SK-N-MC (cell line): ENCODE data around the gene CEP89.

ENCODE experiments used
- DNase-seq: peaks from one replicate; pipeline ENCODE4 v3.0.0-alpha.2; 2011; ENCODE audit warnings: low read depth, low spot score
- H3K27ac ChIP-seq: fragments of 200-600 bp; sonication (generic); 2 replicates; pipeline ENCODE4 v1.5.1; 2016; ENCODE audit warnings: mixed run types
- H3K36me3 ChIP-seq: fragments of 200-600 bp; sonication (generic); 2 replicates; pipeline ENCODE4 v1.6.1; 2017; ENCODE audit warnings: antibody characterized with exemption, low read length, mixed read lengths; ENCODE audit not compliant: insufficient read depth
- H3K4me3 ChIP-seq: fragments of 200-600 bp; sonication (generic); 2 replicates; pipeline ENCODE4 v1.5.1; 2016
- H3K9ac ChIP-seq: fragments of 200-600 bp; sonication (generic); 2 replicates; pipeline ENCODE4 v1.8.0; 2017; ENCODE audit warnings: mixed run types, mixed read lengths; ENCODE audit not compliant: insufficient read length
- H3K9me3 ChIP-seq: fragments of 200-600 bp; sonication (generic); 2 replicates; pipeline ENCODE4 v1.6.1; 2017; ENCODE audit warnings: low read depth, mild to moderate bottlenecking, antibody characterized with exemption, low read length, moderate library complexity, mixed read lengths
- EZH2 ChIP-seq: fragments of 200-600 bp; sonication (generic); IDR thresholded peaks from one replicate; pipeline ENCODE4 v1.6.1; 2017; ENCODE audit warnings: antibody characterized with exemption
- FOXP2 ChIP-seq: optimal IDR thresholded peaks from 2 replicates; pipeline ENCODE3; 2011; ENCODE audit warnings: mild to moderate bottlenecking, moderate library complexity; ENCODE audit not compliant: insufficient read depth; ENCODE audit errors: extremely low read length, control extremely low read depth
- POLR2AphosphoS5 ChIP-seq: IDR thresholded peaks from 2 replicates; pipeline ENCODE4 v1.6.1; 2012; ENCODE audit warnings: mild to moderate bottlenecking, low read depth, low read length, borderline replicate concordance

Gene CEP89

GRCh38 chr19:32910094-32910493 is 61.7 kb downstream of the CEP89 start:
- DNase-seq = no peak
- Histone ChIP-seq H3K4me3 (no peak overlapping the region), H3K36me3 (peaks cover 5% of the 10 kb centered on the region; the same call in 1 of the 2 replicates), H3K9ac (no peak overlapping the region), H3K9me3 (no peaks in the 10 kb centered on the region), H3K27ac (no peak overlapping the region)
- TF ChIP-seq EZH2 (no peak), FOXP2 (no peak), POLR2AphosphoS5 (no peak)

DNA sequence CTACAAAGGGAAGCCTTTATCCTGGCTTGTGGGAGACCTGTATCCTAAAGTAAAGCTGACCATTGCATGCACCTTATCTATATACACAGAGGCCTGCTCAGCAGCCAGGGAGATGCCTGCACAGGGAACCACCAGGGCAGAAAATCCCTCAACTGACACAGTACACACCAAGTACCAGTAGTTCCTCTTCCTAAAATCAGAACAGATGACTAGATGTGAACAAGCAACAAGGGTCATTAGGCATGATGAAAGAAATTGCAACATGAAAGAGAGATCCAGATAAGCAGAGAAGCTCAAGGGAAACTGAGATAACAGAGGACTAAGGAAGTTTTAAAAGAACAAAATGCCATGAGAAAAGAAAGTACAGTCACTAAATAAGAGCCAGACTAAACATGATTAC is 62.5 kb downstream of the CEP89 start:
- TF ChIP-seq POLR2AphosphoS5 = no peak
- no peak for TF ChIP-seq FOXP2
- no peak for TF ChIP-seq EZH2

GRCh38 chr19:32908641-32909190 is 63.0 kb downstream of the CEP89 start:
- no peaks in the 10 kb centered on the region for H3K9me3 ChIP-seq
- peaks cover 5% of the 10 kb centered on the region; the same call in 1 of the 2 replicates for H3K36me3 ChIP-seq
- no peak overlapping the region for H3K27ac ChIP-seq
- no peak overlapping the region for H3K4me3 ChIP-seq
- DNase-seq = no peak
- TF ChIP-seq FOXP2 = no peak
- no peak for TF ChIP-seq POLR2AphosphoS5
- no peak for TF ChIP-seq EZH2
- no peak overlapping the region for H3K9ac ChIP-seq

More for the DNA sequence above, 62.5 kb downstream of the CEP89 start:
- Histone ChIP-seq H3K9ac (no peak overlapping the region), H3K4me3 (no peak overlapping the region), H3K9me3 (no peaks in the 10 kb centered on the region), H3K36me3 (peaks cover 5% of the 10 kb centered on the region; the same call in 1 of the 2 replicates), H3K27ac (no peak overlapping the region)
- no peak for DNase-seq

- TF ChIP-seq FOXP2 (no peak), POLR2AphosphoS5 (no peak), EZH2 (no peak)
- no peaks in the 10 kb centered on the region for H3K9me3 ChIP-seq
- H3K4me3 ChIP-seq = no peak overlapping the region
- DNase-seq = no peak
- no peak overlapping the region for H3K9ac ChIP-seq
- no peak overlapping the region for H3K27ac ChIP-seq
- no peaks in the 10 kb centered on the region; the same call in 1 of the 2 replicates for H3K36me3 ChIP-seq
These were observed 69.3 kb downstream of the CEP89 start for GRCh38 chr19:32902448-32902847.

DNA sequence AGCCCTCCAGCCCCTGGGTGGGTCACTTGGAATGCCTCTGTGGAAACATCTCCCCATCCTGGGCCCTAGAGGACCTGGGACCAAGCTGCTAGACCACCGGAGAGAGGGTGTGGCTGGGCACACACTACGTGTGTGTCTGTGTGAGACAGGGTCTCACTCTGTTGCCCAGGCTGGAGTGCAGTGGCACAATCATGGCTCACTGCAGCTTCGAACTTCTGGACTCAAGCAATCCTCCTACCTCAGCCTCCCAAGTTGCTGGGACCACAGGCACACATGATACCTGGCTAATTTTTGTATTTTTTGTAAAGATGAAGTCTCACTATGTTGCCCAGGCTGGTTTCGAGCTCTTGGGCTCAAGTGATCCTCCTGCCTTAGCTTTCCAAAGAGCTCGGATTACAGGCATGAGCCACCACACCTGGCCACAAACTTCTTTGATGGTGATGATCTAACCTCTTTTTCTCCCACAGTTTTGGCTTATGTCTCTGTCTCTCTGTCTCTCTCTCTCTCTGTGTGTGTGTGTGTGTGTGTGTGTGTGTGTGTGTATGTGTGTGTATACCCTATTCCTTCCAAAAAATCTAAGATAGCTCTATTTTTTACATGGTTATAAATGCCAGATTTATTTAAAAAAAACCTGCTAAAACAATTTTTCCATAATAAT is 70.1 kb downstream of the CEP89 start:
- no peak for TF ChIP-seq FOXP2
- TF ChIP-seq POLR2AphosphoS5 = no peak
- TF ChIP-seq EZH2 = no peak
- Histone ChIP-seq H3K9ac (no peak overlapping the region), H3K9me3 (no peaks in the 10 kb centered on the region), H3K27ac (no peak overlapping the region), H3K4me3 (no peak overlapping the region), H3K36me3 (no peaks in the 10 kb centered on the region; the same call in 1 of the 2 replicates)
- no peak for DNase-seq

DNA sequence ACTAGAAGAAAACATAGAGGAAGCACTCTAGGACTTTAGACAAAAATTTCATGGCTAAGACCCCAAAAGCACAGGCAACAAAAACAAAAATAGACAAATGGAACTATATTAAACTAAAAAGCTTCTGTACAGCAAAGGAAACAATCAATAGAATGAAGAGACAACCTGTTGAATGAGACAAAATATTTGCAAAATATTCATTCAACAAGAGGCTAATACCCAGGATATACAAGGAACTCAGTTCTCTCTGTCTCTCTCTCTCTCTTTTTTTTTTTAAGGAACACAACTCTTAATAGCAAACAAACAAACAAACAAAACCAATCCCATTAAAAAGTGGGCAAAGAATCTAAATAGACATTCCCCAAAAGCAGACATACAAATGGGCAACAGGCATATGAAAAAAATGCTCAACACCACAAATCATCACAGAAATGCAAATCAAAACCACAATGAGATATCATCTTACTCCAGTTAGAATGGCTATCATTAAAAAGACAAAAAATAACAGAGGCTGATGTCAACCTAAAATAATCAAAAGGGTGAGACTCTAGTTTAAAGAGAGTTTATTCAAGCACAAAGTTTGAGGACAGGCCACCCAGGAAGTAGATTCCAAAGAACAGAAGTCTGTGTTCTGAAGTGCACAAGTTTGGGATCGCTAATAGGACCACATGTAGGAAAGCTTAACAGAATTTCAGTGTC is 75.1 kb downstream of the CEP89 start:
- Histone ChIP-seq H3K27ac (no peak overlapping the region), H3K9ac (no peak overlapping the region), H3K4me3 (no peak overlapping the region), H3K36me3 (no peaks in the 10 kb centered on the region; the same call in 1 of the 2 replicates), H3K9me3 (0 out of 2 replicates have a peak, but pooled peaks cover 3% of the 10 kb centered on the region)
- DNase-seq = no peak
- TF ChIP-seq FOXP2 (no peak), POLR2AphosphoS5 (no peak), EZH2 (no peak)

- Histone ChIP-seq H3K9ac (no peak overlapping the region), H3K9me3 (0 out of 2 replicates have a peak, but pooled peaks cover 3% of the 10 kb centered on the region)
- no peak for DNase-seq
These were observed 76.4 kb downstream of the CEP89 start for GRCh38 chr19:32895384-32895783.

GRCh38 chr19:32891609-32892008 is 80.1 kb downstream of the CEP89 start:
- no peak overlapping the region for H3K27ac ChIP-seq
- no peak for DNase-seq
- TF ChIP-seq POLR2AphosphoS5 (no peak), EZH2 (no peak), FOXP2 (no peak)
- H3K9ac ChIP-seq = no peak overlapping the region
- H3K9me3 ChIP-seq = 0 out of 2 replicates have a peak, but pooled peaks cover 3% of the 10 kb centered on the region
- no peak overlapping the region for H3K4me3 ChIP-seq
- no peaks in the 10 kb centered on the region; the same call in 1 of the 2 replicates for H3K36me3 ChIP-seq

More at GRCh38 chr19:32895384-32895783, 76.4 kb downstream of the CEP89 start:
- no peak overlapping the region for H3K27ac ChIP-seq
- no peak overlapping the region for H3K4me3 ChIP-seq
- TF ChIP-seq EZH2 (no peak), FOXP2 (no peak), POLR2AphosphoS5 (no peak)
- no peaks in the 10 kb centered on the region; the same call in 1 of the 2 replicates for H3K36me3 ChIP-seq
